ENCODE results near the gene MCRIP1.

The MCRIP1 gene

GRCh38 chr17:81794074-81794476, 39.0 kb downstream of the MCRIP1 start:
- Histone ChIP-seq H3K36me3 (ENCODE audit: low read length) (no peaks in the 10 kb centered on the region), H3K79me2 (ENCODE audit: insufficient read depth, low read length) (no peaks in the 10 kb centered on the region), H3K4me2 (ENCODE audit: low read depth, low read length, poor library complexity, severe bottlenecking) (no peak overlapping the region), H2AFZ (ENCODE audit: low read depth, low read length, severe bottlenecking) (no peak overlapping the region), H3K27ac (ENCODE audit: low read depth, low read length) (no peak overlapping the region), H3K4me3 (ENCODE audit: insufficient read depth, low read length, poor library complexity, severe bottlenecking) (no peak overlapping the region), H3K9ac (ENCODE audit: low read length) (no peak overlapping the region), H4K20me1 (ENCODE audit: low read depth, low read length) (no peaks in the 10 kb centered on the region), H3K9me2 (replicated peaks; ENCODE audit: insufficient read depth, low read length) (no peaks in the 10 kb centered on the region), H3K9me3 (ENCODE audit: insufficient read depth, low read length) (no peaks in the 10 kb centered on the region), H3F3A (ENCODE audit: insufficient read depth) (no peaks in the 10 kb centered on the region), H3K27me3 (ENCODE audit: low read length) (no peaks in the 10 kb centered on the region)
- TF ChIP-seq EZH2phosphoT487 (conservative IDR thresholded peaks at IDR 0.05; ENCODE audit: low read length) (no peak), CTCF (IDR thresholded peaks at IDR 0.05; ENCODE audit: insufficient read depth, low read length, poor library complexity, severe bottlenecking) (no peak)

GRCh38 chr17:81792675-81793615, 40.1 kb downstream of the MCRIP1 start:
- H3K9ac ChIP-seq (ENCODE audit: low read length): no peak overlapping the region
- no peaks in the 10 kb centered on the region for H4K20me1 ChIP-seq (ENCODE audit: low read depth, low read length)
- H3K4me2 ChIP-seq (ENCODE audit: low read depth, low read length, poor library complexity, severe bottlenecking): no peak overlapping the region
- no peak overlapping the region for H3K27ac ChIP-seq (ENCODE audit: low read depth, low read length)
- no peaks in the 10 kb centered on the region for H3K79me2 ChIP-seq (ENCODE audit: insufficient read depth, low read length)
- H3K27me3 ChIP-seq (ENCODE audit: low read length): no peaks in the 10 kb centered on the region
- no peaks in the 10 kb centered on the region for H3K9me3 ChIP-seq (ENCODE audit: insufficient read depth, low read length)
- H3K36me3 ChIP-seq (ENCODE audit: low read length): no peaks in the 10 kb centered on the region
- H3K4me3 ChIP-seq (ENCODE audit: insufficient read depth, low read length, poor library complexity, severe bottlenecking): no peak overlapping the region
- TF ChIP-seq EZH2phosphoT487 (conservative IDR thresholded peaks at IDR 0.05; ENCODE audit: low read length): no peak
- no peak for TF ChIP-seq CTCF (IDR thresholded peaks at IDR 0.05; ENCODE audit: insufficient read depth, low read length, poor library complexity, severe bottlenecking)
- no peaks in the 10 kb centered on the region for H3K9me2 ChIP-seq (replicated peaks; ENCODE audit: insufficient read depth, low read length)
- H2AFZ ChIP-seq (ENCODE audit: low read depth, low read length, severe bottlenecking): no peak overlapping the region
- H3F3A ChIP-seq (ENCODE audit: insufficient read depth): no peaks in the 10 kb centered on the region

All from SU-DHL-6 (cell line).